SIG-M5 treated with dmso at 0.1 percent for 504 hours (cell line): ENCODE data around the gene GTPBP3.
"Not testable (repeated sequence)": the region's sequence is repeated elsewhere in the genome, so short reads cannot be mapped to it uniquely, and the experiment has no call there.

Experiments
- DNase-seq: peaks from one replicate; lab custom pipeline; 2025; ENCODE audit not compliant: unreplicated experiment; lab: John Stamatoyannopoulos, UW

GTPBP3 gene

GRCh38 chr19:17336872-17337674, at the start of gene GTPBP3:
Gene GTPBP3, plus strand, starts transcription at chr19:17337553. Its CDS starts 59 bp downstream, at chr19:17337612.
- DNase-seq: peak; percentile 99

GRCh38 chr19:17289489-17289888, 47.9 kb upstream of the GTPBP3 start:
- DNase-seq: peak; percentile 38

DNA sequence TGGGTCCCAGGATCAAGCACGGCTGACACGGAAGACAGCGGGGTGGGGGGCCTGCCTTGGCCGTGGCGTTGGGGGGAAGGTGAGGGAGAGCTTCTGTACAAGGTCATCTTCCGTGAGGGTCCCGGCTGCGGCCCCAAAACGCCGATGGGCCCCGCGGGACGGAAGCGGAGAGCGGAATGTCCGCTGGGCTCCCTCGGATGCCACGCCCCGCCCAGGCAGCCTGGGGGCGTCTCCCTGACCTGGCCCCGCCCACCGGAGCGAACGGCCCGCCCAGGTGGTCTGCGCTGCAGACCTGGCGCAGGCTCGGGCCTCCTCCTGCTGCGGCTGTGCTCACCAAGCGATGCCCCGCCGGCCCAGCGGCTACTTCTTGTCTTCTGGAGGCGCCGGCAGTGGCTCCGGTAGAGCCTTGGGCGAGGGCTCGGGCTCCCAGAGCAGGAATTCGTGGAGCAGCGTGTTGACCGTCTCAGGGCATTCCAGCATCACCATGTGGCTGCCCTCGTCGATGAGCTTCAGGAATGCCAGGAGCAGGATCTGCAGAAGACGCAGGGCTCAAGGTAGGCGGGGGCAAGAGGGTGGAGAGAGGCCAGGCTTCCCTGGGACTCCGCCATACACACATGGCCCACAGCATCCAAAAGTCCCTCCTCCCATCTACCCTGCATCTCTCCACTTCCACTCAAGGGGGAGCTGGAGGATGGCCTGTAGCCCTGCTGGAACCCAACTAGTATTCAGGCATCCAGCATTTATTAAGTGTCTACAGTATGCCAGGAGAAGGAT, 44.9 kb upstream of the GTPBP3 start:
- DNase-seq: peak; percentile 88

DNA sequence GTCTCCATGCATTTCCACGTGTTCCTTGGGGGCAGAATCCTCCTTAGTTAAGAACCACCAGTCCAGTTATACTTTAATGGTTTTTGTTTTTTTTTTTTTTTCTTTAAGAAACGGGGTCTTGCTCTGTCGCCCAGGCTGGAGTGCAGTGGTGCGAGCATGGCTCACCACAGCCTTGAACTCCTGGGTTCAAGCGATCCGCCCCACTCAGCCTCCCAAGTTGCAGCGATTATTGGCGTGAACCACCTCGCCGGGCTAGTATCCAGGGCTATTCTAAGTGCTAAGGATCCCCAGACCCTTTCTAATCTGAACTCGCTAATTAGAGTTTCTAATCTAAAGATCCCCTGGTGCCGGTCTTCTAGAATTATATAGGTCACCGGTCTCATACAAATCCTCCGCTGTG, 43.7 kb upstream of the GTPBP3 start:
- no peak for DNase-seq

DNA sequence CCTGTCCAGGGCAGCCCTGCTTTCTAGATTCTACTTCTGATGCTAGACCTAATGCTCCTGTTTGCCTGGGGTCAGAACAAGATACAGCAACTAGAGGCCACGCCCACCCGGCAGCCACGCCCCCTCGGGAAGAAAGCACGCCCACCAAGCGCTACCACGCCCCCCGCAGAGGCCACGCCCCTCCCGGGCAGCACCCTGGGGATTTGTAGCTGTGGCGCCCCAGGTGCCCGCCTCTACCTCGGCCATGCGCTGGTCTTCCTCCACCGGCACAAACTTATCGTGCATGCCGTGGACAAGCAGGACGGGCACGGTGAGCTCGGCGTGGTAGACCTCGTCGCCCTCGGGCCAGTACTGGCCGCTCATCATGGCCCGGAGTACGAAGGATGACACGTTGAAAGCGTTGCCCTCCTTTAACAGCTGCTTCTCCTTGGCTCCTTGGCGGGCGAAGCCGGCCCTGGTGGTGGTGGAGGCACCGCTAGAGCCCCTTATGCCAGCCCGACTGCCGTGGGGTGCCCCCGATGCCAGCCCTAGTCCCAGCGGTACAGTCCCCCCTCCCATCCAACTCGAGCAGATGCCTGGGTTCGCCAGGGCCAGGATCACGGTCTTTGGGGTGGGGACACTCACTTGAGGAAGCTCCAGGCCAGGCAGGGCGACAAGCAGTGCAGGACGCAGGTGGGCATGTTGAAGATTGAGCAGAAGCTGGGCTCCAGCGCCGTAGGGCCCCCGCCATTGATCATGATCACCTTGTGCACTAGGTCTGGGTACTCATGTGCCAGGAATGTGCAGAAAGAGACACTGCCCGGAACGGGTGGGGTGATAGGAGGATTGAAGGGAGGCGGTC, 43.1 kb upstream of the GTPBP3 start:
- DNase-seq: no peak

GRCh38 chr19:17295551-17295950, 41.8 kb upstream of the GTPBP3 start:
- not testable (repeated sequence) for DNase-seq

GRCh38 chr19:17296273-17296672, 41.1 kb upstream of the GTPBP3 start:
- no peak for DNase-seq

- no peak for DNase-seq
Observed at GRCh38 chr19:17296976-17297375, 40.4 kb upstream of the GTPBP3 start.

DNA sequence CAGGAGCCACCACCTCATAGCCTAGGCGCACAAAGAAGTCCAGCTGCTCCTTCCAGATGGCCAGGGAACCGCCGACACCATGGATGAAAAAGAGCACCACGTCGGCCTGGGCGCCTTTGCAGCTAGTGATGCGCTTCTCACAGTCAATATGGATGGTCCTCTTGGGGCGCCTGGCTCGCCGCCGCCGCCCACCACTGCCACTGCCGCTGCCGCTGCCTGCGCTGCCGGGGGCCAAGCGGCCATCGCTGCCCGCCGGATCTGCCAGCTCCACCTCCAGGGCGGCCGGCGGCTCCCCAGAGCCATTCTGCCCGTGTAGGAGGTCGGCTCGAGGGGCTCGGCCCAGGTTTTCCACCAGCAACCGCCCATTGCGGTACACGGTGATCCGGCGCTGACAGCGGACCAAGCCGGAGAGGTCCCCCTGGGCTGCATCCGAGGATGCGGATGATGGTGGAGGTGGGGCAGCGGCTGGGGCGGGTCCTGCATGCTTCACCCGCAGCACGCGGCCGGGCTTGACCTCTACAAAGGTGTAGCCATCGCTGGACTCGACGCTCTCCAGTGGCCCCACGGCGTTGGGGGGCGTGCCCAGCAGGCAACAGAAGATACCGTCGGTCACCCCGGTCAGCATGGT, 36.2 kb upstream of the GTPBP3 start:
- DNase-seq: no peak

- peak; percentile 43 for DNase-seq
Observed at GRCh38 chr19:17302391-17303166, 34.8 kb upstream of the GTPBP3 start.

DNA sequence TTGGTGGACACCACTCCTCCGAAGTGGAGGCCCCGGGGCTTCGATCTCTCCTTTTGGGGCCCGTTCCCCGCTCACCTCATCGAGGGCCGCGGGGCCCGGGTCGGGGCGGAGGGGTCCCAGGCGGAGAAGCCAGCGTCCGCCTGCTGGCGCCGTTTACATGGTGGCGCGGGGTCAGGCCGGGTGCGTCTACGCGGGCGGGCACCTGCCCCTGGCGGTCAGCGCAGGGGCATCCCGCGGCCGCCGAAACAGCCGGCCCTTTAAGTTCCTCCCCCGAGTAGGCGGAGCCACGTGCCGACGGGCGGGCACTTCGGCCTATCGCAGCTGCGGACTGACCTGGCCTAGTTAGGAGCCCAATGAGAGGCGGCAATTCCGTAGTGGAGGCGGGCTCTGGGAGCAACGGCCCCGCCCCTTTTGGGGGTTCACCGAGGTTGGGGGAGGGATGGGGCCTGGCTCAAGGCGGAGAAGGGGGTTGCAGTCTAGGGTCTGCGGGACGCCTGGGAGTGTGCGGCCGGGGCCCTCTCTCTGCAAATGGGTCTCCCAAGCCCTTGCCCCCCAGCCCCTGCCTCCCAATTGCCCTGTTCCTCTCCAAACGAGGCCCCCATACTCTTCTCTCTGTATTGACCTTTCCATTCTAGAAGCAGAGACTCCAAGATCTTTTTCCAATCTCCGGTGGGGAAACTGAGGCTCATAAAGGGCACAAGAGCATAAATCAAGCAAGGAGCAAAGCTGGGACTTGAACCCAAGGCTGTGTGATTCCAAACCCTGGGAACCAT, 34.0 kb upstream of the GTPBP3 start, which contains the start of gene ABHD8:
Gene ABHD8, minus strand, starts transcription at position 259 of the 773 bp plus-strand sequence. CDS start 1,809 bp downstream, outside the sequence.
- peak; percentile 72 for DNase-seq

GRCh38 chr19:17303940-17304267, 33.4 kb upstream of the GTPBP3 start:
- no peak for DNase-seq

GRCh38 chr19:17304386-17305215, 32.8 kb upstream of the GTPBP3 start:
- no peak for DNase-seq

DNA sequence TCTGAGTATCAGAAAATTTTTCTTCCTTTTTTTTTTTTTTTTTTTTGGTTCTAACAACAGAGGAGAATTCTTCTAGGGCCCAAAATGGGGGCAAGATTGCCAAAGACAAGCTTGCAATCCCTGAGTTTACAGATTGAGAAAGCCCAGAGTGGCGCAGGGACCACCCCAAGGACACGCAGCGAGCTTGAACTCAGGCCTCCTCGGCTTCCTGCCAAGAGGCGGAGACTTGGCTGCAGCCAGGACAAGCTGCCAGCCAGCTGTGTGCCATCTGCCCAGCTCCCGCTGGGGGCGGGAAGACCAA, 32.2 kb upstream of the GTPBP3 start:
- DNase-seq: no peak

DNA sequence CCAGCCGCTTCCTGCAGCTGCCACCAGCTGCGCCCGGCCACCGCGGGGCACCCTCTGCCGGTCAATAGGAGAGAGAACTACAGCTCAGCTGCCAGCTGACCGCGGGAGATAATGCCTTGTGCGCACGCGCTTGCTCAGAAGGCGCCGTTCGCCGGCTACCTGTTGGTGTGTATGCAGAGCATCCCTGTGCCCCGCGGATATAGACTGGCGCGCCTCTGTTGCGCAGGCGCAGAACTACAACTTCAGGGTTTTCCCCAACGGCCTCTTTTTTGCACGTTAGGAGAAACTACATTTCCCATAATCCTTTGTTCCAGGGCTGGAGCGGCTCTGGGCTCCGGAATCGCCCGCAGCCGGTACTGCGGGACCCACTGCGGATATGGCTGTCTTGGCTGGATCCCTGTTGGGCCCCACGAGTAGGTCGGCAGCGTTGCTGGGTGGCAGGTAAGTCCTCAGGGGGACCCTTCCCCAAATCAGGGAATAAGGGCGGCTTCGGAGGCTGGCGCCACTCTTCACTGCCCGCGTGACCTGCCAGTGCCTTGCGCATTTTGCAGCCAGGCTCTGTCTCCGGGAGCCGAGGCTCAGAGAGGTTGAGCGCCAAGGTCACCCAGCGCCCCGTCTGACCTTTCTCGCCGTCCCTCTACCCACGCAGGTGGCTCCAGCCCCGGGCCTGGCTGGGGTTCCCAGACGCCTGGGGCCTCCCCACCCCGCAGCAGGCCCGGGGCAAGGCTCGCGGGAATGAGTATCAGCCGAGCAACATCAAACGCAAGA, 31.7 kb upstream of the GTPBP3 start, which contains the start of gene MRPL34:
Gene MRPL34, plus strand, starts transcription at position 356 of the 768 bp plus-strand sequence. Its CDS starts 21 bp downstream, at position 377.
- peak; percentile 98 for DNase-seq

DNA sequence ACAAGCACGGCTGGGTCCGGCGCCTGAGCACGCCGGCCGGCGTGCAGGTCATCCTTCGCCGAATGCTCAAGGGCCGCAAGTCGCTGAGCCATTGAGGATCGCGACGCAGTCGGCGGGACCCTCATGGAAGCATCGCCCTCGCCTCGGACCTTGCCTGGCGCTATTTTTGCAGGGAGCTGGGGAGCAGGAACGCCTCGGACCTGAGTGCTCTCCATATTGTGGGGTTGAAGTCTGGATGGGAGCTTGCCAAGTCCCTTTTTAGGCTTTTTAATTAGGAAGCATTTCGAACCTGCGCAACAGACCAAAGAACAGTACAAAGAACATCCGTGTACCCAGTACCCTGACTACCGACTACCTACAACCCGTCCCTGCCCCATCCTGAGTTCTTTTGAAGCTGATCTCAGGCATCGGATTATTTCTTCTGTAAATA, 31.1 kb upstream of the GTPBP3 start:
- no peak for DNase-seq

GRCh38 chr19:17307876-17308377, 29.4 kb upstream of the GTPBP3 start:
- no peak for DNase-seq
